Hematopoietic multipotent progenitor cell (in vitro differentiated cells): ENCODE results near the gene NOX4. TPM values are rescaled to one million over a fixed set of nuclear protein-coding genes. Genes with fewer than 3 reads are reported as not detected.

Experiments used
- DNase-seq, 3 donors: peaks; one replicate each; pipeline ENCODE4 v3.0.0-alpha.2; 2011 to 2015; ENCODE audit warnings: low read depth in 2 of 3, low spot score in 2 of 3
- total RNA-seq: library from RNA; depleted of rRNA; stranded (reverse); fragments of >200 nt; gene quantifications from one replicate; pipeline ENCODE4 v1.2.3, GENCODE V29; 2012

The NOX4 gene
- total RNA-seq: not detected

- DNase-seq: no peak
Observed at GRCh38 chr11:89490981-89491690, at the start of gene NOX4. Gene NOX4 (minus strand): TSS chr11:89491375. CDS start chr11:89491246, 129 bp downstream.

GRCh38 chr11:89540826-89541225, 49.7 kb upstream of the NOX4 start:
- DNase-seq: no peak

- no peak for DNase-seq
Observed at GRCh38 chr11:89537936-89538335, 46.8 kb upstream of the NOX4 start.

GRCh38 chr11:89536926-89537325, 45.8 kb upstream of the NOX4 start:
- no peak for DNase-seq

GRCh38 chr11:89535221-89535620, 44.0 kb upstream of the NOX4 start:
- DNase-seq: no peak

GRCh38 chr11:89529626-89530380, 38.6 kb upstream of the NOX4 start:
- no peak for DNase-seq

GRCh38 chr11:89521792-89522191, 30.6 kb upstream of the NOX4 start:
- no peak for DNase-seq

GRCh38 chr11:89521294-89521693, 30.1 kb upstream of the NOX4 start:
- no peak for DNase-seq

GRCh38 chr11:89516496-89516895, 25.3 kb upstream of the NOX4 start:
- no peak for DNase-seq

GRCh38 chr11:89508544-89508943, 17.4 kb upstream of the NOX4 start:
- DNase-seq: no peak

GRCh38 chr11:89504270-89504669, 13.1 kb upstream of the NOX4 start:
- DNase-seq: no peak

GRCh38 chr11:89503422-89503821, 12.2 kb upstream of the NOX4 start:
- no peak for DNase-seq

GRCh38 chr11:89502301-89502700, 11.1 kb upstream of the NOX4 start:
- DNase-seq: no peak

GRCh38 chr11:89500336-89500735, 9.2 kb upstream of the NOX4 start:
- DNase-seq: no peak

- DNase-seq: no peak
Observed at GRCh38 chr11:89498845-89499448, 7.8 kb upstream of the NOX4 start.

- no peak for DNase-seq
Observed at GRCh38 chr11:89495951-89496350, 4.8 kb upstream of the NOX4 start.

GRCh38 chr11:89493431-89493830, 2.3 kb upstream of the NOX4 start:
- no peak for DNase-seq

GRCh38 chr11:89490602-89490980, 584 bp downstream of the NOX4 start:
- DNase-seq: no peak

GRCh38 chr11:89489930-89490329, 1.2 kb downstream of the NOX4 start:
- no peak for DNase-seq

GRCh38 chr11:89487016-89487415, 4.2 kb downstream of the NOX4 start:
- DNase-seq: no peak

GRCh38 chr11:89484896-89485295, 6.3 kb downstream of the NOX4 start:
- DNase-seq: no peak

GRCh38 chr11:89477175-89477574, 14.0 kb downstream of the NOX4 start:
- no peak for DNase-seq
